Tracheal epithelial cell (primary cell): ENCODE data around the gene KCND3. TPM values are rescaled to one million over a fixed set of nuclear protein-coding genes. Genes with fewer than 3 reads are reported as not detected.

ENCODE experiments used
- total RNA-seq: library from RNA; depleted of rRNA; stranded (reverse); fragments of >200 nt; gene quantifications from 2 replicates; pipeline ENCODE4 v1.2.1, GENCODE V29; 2014

The KCND3 gene
- total RNA-seq, result under 0.01 and 0.21 TPM in 2 replicates

DNA sequence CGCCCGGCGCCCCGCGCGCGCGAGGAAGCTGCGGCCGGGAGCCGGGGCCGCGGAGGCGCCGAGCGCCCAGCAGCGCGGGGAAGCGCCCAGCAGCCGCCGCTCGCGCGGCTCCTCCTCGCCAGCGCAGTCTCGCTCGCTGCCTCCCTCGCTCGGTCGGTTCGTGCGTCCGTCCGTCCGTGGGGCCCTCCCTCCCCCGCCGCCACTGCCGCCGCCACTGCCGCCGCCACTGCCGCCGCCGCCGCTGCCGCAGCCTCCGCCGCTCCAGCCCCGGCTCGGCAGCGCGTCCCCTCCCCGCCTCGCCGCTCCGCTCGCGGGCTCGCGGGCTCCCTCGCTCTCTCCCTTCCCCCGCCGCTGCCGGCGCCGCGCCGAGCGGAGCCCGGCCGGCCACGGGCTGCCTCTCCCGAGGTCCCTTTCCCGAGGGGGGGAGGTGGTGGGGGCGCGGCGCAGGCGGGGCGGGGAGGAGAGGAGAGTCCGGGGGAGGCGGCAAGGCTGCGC, at the start of gene KCND3:
KCND3 (minus strand) TSS at position 138 of the 495 bp plus-strand sequence.

GRCh38 chr1:111755331-111756123, 233.9 kb downstream of the KCND3 start, which contains the start of gene DDX20:
Gene DDX20 (plus strand): TSS chr1:111755901. CDS start chr1:111755925, 24 bp downstream.

DNA sequence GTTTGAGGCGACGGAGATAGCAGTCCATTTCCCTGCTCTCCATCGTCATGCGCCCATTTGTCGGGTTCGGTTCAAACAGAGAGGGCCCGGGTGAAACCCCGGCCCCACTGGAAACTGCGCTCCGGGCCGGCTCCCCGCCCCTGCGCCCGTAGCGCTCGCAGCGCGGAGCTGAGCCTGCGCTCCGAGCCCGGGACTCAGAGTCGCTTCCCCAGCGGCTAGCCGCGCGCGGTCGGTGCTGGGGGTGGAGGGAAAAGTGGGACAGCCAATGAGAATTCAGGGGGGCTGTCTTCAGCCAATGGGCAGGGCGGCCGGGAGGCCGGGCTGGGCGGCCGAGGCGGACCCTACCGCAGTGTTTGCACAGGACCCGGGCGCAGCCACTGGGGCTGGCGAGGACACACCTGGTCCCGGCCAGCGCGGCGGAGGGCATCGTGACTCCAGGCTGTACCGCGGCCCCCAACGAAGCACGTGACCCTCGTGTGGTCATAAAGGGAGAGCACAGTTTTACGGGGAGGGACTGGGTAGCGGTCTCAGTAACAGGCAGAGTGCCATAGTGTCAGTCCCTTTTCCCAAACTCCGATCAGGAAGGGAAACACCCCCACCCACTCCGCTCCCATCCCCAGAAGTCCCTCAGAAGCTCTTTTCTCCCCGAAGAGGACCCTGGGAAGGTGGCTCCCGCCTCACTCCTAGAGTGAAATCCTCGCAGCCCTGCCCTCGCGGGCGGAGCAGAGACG, 250.1 kb downstream of the KCND3 start, which contains the start of gene INKA2:
INKA2 (minus strand) TSS at position 202 of the 731 bp plus-strand sequence; CDS start at position 49, 153 bp downstream.

Other genes starting within 250 kb of the KCND3 start
- gene DDX20, start 233.8 kb downstream of the KCND3 start, total RNA-seq, result 11.3 and 15.6 TPM in 2 replicates